ENCODE data around the gene CSKMT. TPM values are rescaled to one million over a fixed set of nuclear protein-coding genes. Genes with fewer than 3 reads are reported as not detected.
A peak's percentile ranks its signal among the peaks of the same experiment; 100 is the strongest.
"Not testable (repeated sequence)": the region's sequence is repeated elsewhere in the genome, so short reads cannot be mapped to it uniquely, and the experiment has no call there.

The CSKMT gene
- total RNA-seq, 2 donors from 2014 or later = 23.6 TPM

DNA sequence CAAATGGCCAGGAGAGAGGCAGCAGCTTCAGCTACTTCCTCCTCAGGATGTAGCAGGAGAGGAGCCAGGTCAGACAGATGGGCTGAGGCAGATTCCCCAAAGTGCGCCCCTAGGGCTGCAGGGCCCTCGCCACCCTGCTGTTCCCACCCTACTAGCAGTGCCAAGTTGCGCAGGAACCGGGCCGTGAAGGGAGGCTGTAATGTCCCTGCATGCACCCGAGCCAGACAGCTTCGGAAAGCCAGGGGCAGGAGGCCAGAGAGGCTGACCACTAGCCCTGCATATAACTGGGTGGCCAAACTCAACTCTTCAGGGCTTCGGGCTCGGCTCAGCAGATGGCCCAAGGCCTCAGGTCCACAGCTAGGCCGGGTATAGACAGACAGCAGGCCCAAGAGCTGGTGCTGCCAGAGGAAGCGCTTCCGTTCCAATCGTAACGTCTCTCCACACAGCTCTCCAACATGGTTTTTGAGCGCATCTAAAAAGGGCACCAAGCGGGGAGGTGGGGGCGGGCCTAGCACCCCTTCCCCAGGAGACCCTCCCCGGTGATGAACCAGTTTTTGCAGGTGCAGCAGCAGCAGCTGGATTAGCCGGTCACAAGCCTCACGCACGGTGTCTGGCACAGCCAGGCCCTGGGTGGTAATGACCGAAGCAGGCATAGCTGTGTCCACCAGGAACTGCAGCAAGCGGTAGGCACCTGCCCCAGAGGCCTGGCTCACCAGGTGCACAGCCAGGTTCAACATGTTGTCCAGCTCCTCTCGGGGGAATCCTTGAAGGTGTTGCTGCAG, 16.7 kb upstream of the CSKMT start:
- Mint-ChIP-seq H3K27me3 (no peaks in the 10 kb centered on the region), H3K9me3 (no peaks in the 10 kb centered on the region), H3K4me3 (no peak overlapping the region), H3K36me3 (ENCODE audit: low read depth) (peaks cover 51% of the 10 kb centered on the region), H3K27ac (no peak overlapping the region), H3K4me1 (peaks cover 7% of the 10 kb centered on the region)
- ATAC-seq (replicated peaks) = no peak

- no peaks in the 10 kb centered on the region for H3K27me3 Mint-ChIP-seq
- no peaks in the 10 kb centered on the region for H3K9me3 Mint-ChIP-seq
- H3K36me3 Mint-ChIP-seq (ENCODE audit: low read depth) = peaks cover 49% of the 10 kb centered on the region
- H3K27ac Mint-ChIP-seq = no peak overlapping the region
- no peak overlapping the region for H3K4me3 Mint-ChIP-seq
- no peak for ATAC-seq (replicated peaks)
- peaks cover 11% of the 10 kb centered on the region for H3K4me1 Mint-ChIP-seq
Measured at GRCh38 chr11:62648967-62649364, 16.1 kb upstream of the CSKMT start.

DNA sequence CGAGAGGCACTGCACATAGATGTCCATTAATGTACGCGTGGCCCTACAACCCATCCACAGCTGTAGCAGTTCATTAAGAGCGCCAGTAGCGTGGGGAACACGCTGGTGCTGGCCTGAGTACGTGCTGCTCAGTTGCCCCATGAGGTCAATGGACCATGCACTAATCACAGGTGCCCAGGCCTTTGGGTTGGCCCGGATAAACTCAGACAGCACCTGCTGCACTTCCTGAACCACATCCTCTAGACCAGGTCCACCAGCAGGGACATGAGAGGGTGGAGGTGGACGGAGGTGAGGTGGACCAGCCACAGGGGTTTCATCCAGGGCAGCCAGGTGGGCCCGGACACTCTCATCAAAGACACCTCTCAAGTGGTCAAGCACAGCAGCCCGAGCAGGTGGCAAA, 15.6 kb upstream of the CSKMT start:
- Mint-ChIP-seq H3K27me3 (no peaks in the 10 kb centered on the region), H3K4me3 (no peak overlapping the region), H3K4me1 (peaks cover 11% of the 10 kb centered on the region), H3K36me3 (ENCODE audit: low read depth) (peaks cover 44% of the 10 kb centered on the region), H3K9me3 (no peaks in the 10 kb centered on the region), H3K27ac (no peak overlapping the region)
- no peak for ATAC-seq (replicated peaks)

DNA sequence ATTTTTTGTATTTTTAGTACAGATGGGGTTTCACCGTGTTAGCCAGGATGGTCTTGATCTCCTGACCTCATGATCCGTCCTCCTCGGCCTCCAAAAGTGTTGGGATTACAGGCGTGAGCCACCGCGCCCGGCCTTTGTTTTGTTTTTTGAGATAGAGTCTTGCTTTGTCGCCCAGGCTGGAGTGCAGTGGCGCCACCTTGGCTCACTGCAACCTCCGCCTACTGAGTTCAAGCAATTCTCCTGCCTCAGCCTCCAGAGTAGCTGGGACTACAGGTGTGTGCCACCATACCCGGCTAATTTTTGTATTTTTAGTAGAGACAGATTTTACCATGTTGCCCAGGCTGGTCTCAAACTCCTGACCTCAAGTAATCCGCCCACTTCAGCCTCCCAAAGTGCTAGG, 14.8 kb upstream of the CSKMT start:
- ATAC-seq (replicated peaks); H3K27ac Mint-ChIP-seq; H3K9me3 Mint-ChIP-seq; H3K4me3 Mint-ChIP-seq; H3K27me3 Mint-ChIP-seq: not testable (repeated sequence)
- peaks cover 36% of the 10 kb centered on the region for H3K36me3 Mint-ChIP-seq (ENCODE audit: low read depth)
- peaks cover 11% of the 10 kb centered on the region for H3K4me1 Mint-ChIP-seq

DNA sequence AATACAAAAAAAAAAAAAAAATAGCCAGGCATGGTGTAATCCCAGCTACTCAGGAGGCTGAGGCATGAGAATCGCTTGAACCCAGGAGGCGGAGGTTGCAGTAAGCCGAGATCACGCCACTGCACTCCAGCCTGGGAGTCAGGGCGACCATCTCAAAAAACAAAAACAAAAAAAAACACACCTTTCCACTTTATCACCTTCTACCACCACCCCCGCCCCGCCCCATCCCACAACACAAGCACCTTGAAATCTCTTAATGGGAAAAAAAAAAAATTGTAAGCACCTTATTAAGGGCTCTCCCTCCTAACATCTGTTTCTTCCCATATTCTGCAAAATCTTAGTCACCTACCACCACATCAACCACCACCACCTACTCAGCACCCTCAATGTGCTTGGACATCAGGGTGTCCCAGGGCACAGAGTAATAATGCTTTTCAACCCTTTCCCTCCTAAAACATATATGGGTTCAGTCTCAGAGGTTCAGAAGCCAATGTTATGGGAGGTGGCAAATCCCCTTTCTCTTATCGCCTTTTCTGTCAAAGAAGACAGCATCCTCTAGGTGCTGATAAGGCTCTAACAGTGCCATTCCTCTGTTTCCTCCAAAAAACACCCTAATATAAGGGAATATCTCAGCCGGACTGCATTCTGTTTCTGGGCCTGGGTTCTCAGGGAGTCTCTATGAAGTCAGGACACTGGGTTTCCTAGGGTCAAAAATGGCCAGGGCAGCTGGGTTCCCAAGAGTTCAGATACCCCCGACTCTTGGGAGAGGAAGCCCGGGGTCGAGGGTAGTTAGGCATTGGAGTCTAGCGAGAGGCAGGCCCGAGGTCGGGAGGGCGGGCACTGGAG, 12.7 kb upstream of the CSKMT start:
- no peaks in the 10 kb centered on the region for H3K27me3 Mint-ChIP-seq
- no peaks in the 10 kb centered on the region for H3K9me3 Mint-ChIP-seq
- ATAC-seq (replicated peaks) = peak; percentile 35

GRCh38 chr11:62654297-62654696, 10.8 kb upstream of the CSKMT start:
- peak overlapping the region; percentile 94 for H3K4me3 Mint-ChIP-seq
- peaks cover 11% of the 10 kb centered on the region for H3K4me1 Mint-ChIP-seq
- no peak for ATAC-seq (replicated peaks)
- no peaks in the 10 kb centered on the region for H3K9me3 Mint-ChIP-seq
- H3K27ac Mint-ChIP-seq = peak overlapping the region; percentile 98
- peaks cover 14% of the 10 kb centered on the region for H3K36me3 Mint-ChIP-seq (ENCODE audit: low read depth)
- no peaks in the 10 kb centered on the region for H3K27me3 Mint-ChIP-seq

More for the DNA sequence above, 12.7 kb upstream of the CSKMT start:
- peak overlapping the region; percentile 98 for H3K27ac Mint-ChIP-seq
- H3K4me1 Mint-ChIP-seq = peaks cover 11% of the 10 kb centered on the region
- peak overlapping the region; percentile 94 for H3K4me3 Mint-ChIP-seq
- peaks cover 20% of the 10 kb centered on the region for H3K36me3 Mint-ChIP-seq (ENCODE audit: low read depth)

GRCh38 chr11:62656796-62657429, 8.2 kb upstream of the CSKMT start:
- Mint-ChIP-seq H3K27me3 (no peaks in the 10 kb centered on the region), H3K36me3 (ENCODE audit: low read depth) (peaks cover 22% of the 10 kb centered on the region), H3K4me3 (no peak overlapping the region), H3K4me1 (peaks cover 11% of the 10 kb centered on the region), H3K27ac (no peak overlapping the region), H3K9me3 (no peaks in the 10 kb centered on the region)
- ATAC-seq (replicated peaks) = no peak

DNA sequence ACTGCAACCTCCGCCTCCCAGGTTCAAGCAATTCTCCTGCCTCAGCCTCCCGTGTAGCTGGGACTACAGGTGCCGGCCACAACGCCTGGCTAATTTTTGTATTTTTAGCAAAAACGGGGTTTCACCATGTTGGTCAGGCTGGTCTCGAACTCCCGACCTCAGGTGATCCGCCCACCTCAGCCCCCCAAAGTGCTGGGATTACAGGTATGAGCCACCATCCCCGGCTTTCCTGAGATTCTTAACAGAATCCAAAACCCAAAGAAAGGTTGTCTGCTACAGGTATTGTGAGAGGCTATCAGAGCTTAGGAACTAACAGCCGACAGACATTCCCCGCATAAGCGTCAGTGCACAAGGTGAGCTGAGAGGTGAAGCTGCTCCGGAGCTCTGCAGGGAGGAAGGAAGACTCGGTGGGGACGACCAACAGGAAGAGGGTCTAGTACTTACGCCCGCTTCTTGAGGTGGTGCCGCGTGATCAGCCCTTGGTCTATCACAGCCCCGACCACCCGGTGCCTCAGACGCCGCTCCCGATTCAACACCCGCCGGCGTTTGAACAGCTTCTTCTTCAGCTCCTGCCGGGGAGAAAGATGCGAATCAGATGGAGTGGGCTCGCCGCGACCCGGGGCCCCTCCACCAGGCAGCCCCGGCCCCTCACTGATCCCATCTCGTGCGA, 572 bp upstream of the CSKMT start:
- Mint-ChIP-seq H3K4me3 (peak overlapping the region; percentile 89), H3K36me3 (ENCODE audit: low read depth) (peaks cover 90% of the 10 kb centered on the region)
- ATAC-seq (replicated peaks) = peak; percentile 41

GRCh38 chr11:62665599-62666258, 617 bp downstream of the CSKMT start:
- H3K27ac Mint-ChIP-seq = peak overlapping the region; percentile 82
- no peaks in the 10 kb centered on the region for H3K9me3 Mint-ChIP-seq
- H3K36me3 Mint-ChIP-seq (ENCODE audit: low read depth) = peaks cover 100% of the 10 kb centered on the region
- peak; percentile 32 for ATAC-seq (replicated peaks)
- H3K4me3 Mint-ChIP-seq = peak overlapping the region; percentile 89
- no peaks in the 10 kb centered on the region for H3K27me3 Mint-ChIP-seq
- peaks cover 13% of the 10 kb centered on the region for H3K4me1 Mint-ChIP-seq

More for the DNA sequence above, 572 bp upstream of the CSKMT start:
- H3K27ac Mint-ChIP-seq = peak overlapping the region; percentile 82
- H3K4me1 Mint-ChIP-seq = peaks cover 10% of the 10 kb centered on the region
- no peaks in the 10 kb centered on the region for H3K27me3 Mint-ChIP-seq
- no peaks in the 10 kb centered on the region for H3K9me3 Mint-ChIP-seq

GRCh38 chr11:62666259-62666926, 1.3 kb downstream of the CSKMT start:
- Mint-ChIP-seq H3K27ac (peak overlapping the region; percentile 82), H3K9me3 (no peaks in the 10 kb centered on the region), H3K27me3 (no peaks in the 10 kb centered on the region), H3K36me3 (ENCODE audit: low read depth) (peaks cover 100% of the 10 kb centered on the region), H3K4me3 (peak overlapping the region; percentile 89), H3K4me1 (peaks cover 13% of the 10 kb centered on the region)
- no peak for ATAC-seq (replicated peaks)

- H3K4me1 Mint-ChIP-seq = peaks cover 13% of the 10 kb centered on the region
- no peaks in the 10 kb centered on the region for H3K27me3 Mint-ChIP-seq
- no peaks in the 10 kb centered on the region for H3K9me3 Mint-ChIP-seq
- peaks cover 100% of the 10 kb centered on the region for H3K36me3 Mint-ChIP-seq (ENCODE audit: low read depth)
- no peak for ATAC-seq (replicated peaks)
- H3K4me3 Mint-ChIP-seq = peak overlapping the region; percentile 89
- peak overlapping the region; percentile 82 for H3K27ac Mint-ChIP-seq
Measured at GRCh38 chr11:62667460-62667859, 2.3 kb downstream of the CSKMT start.

GRCh38 chr11:62669420-62670161, 4.5 kb downstream of the CSKMT start:
- peaks cover 14% of the 10 kb centered on the region for H3K4me1 Mint-ChIP-seq
- ATAC-seq (replicated peaks) = no peak
- peaks cover 96% of the 10 kb centered on the region for H3K36me3 Mint-ChIP-seq (ENCODE audit: low read depth)
- H3K9me3 Mint-ChIP-seq = no peaks in the 10 kb centered on the region
- peak overlapping the region; percentile 99 for H3K4me3 Mint-ChIP-seq
- H3K27ac Mint-ChIP-seq = peak overlapping the region; percentile 98
- H3K27me3 Mint-ChIP-seq = no peaks in the 10 kb centered on the region

- H3K9me3 Mint-ChIP-seq = no peaks in the 10 kb centered on the region
- peak; percentile 27 for ATAC-seq (replicated peaks)
Measured at GRCh38 chr11:62671236-62671607, 6.1 kb downstream of the CSKMT start.

More at GRCh38 chr11:62671236-62671607, 6.1 kb downstream of the CSKMT start:
- Mint-ChIP-seq H3K4me3 (peak overlapping the region; percentile 99), H3K27me3 (no peaks in the 10 kb centered on the region), H3K36me3 (ENCODE audit: low read depth) (peaks cover 93% of the 10 kb centered on the region), H3K27ac (peak overlapping the region; percentile 98), H3K4me1 (peaks cover 19% of the 10 kb centered on the region)

All from activated T-helper 17 cell treated with anti-CD3 and anti-CD28 coated beads, Interleukin-2, amount 50 U/mL, for 72 hours (primary cell).